NB4 (cell line): ENCODE measurements around the gene DYNC1I1.

Experiments used
- MYC ChIP-seq: IDR thresholded peaks from 2 replicates; pipeline ENCODE4 v1.6.1; 2011; ENCODE audit warnings: low read depth, low read length
- POLR2A ChIP-seq: IDR thresholded peaks from 2 replicates; pipeline ENCODE4 v1.6.1; 2011; ENCODE audit warnings: mild to moderate bottlenecking; ENCODE audit not compliant: insufficient read length; ENCODE audit errors: extremely low read depth
- TF ChIP-seq, protein P1 (sequence below): IDR thresholded peaks from one replicate; pipeline ENCODE4 v1.5.1; 2012; ENCODE audit warnings: low read depth, low read length
- TF ChIP-seq, protein P2 (sequence below): IDR thresholded peaks from 2 replicates; pipeline ENCODE4 v1.6.1; 2011; ENCODE audit warnings: low read depth, low read length

DNA sequence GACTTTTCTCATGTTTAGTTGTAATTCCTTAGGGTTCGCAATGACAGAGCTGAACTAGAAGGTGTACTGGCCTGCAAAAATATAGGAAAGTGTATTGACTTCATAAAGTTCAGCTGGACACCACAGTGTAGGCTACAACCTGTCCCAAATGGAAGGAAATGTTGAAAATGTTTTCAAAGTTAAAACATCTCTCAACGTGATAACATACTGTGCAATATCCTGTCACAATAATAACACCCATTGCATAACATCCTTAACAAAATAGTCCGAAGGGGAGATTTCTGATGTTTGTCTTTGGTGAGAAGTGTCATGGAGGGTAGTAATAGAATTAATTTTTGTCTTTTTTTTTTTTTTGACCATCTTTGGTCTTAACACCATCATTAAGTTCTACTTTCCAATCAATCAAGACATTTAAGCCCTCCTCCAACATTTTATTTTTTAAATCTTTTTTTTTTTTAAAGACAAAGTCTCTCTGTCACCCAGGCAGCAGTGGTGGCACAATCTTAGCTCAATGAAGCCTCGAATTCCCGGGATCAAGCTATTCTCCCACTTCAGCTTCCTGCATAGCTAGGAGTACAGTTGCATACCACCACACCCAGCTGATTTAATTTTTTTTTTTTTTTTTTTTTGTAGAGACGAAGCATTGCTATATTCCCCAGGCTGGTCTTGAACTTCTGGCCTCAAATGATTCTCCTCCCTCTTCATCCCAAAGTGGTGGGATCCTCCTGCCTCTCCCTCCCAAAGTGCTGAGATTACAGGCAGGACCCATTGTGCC, 45.7 kb downstream of the DYNC1I1 start:
- TF ChIP-seq, protein P1, sequence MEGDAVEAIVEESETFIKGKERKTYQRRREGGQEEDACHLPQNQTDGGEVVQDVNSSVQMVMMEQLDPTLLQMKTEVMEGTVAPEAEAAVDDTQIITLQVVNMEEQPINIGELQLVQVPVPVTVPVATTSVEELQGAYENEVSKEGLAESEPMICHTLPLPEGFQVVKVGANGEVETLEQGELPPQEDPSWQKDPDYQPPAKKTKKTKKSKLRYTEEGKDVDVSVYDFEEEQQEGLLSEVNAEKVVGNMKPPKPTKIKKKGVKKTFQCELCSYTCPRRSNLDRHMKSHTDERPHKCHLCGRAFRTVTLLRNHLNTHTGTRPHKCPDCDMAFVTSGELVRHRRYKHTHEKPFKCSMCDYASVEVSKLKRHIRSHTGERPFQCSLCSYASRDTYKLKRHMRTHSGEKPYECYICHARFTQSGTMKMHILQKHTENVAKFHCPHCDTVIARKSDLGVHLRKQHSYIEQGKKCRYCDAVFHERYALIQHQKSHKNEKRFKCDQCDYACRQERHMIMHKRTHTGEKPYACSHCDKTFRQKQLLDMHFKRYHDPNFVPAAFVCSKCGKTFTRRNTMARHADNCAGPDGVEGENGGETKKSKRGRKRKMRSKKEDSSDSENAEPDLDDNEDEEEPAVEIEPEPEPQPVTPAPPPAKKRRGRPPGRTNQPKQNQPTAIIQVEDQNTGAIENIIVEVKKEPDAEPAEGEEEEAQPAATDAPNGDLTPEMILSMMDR, result no peak
- no peak for TF ChIP-seq MYC
- TF ChIP-seq, protein P2, sequence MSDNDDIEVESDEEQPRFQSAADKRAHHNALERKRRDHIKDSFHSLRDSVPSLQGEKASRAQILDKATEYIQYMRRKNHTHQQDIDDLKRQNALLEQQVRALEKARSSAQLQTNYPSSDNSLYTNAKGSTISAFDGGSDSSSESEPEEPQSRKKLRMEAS, result no peak
- TF ChIP-seq POLR2A, result no peak
